ENCODE results near the gene MEGF10. TPM values are rescaled to one million over a fixed set of nuclear protein-coding genes. Genes with fewer than 3 reads are reported as not detected.

MEGF10 gene
- total and polyA plus RNA-seq, 10 of the 15 experiments (the other 5 are each of a cell fraction or from before 2014, with no cell fraction given), result 0.03 to 0.21 (median 0.05) TPM; not detected in 5

DNA sequence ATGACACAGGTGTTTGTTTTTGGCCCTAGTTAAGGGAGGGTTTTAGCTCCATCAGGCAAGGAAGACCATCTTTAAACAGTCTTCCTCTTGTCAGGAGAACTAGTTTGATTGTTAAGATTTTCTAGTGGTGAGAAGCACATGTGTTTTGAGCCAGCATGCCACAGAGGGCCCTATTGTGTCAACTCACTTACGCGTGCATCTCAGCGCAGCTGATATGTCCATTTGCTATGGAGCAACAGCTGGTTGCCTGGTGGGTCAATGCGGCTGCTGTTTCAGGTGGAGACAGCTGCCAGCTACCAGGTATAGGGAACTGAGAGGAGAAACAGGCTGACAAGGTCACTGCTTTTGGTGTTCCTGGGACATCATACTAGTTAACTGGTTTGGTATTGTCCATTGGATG lies 126.3 kb downstream of the MEGF10 start:
- POLR2A ChIA-PET, result no interaction called here

More for the DNA sequence above, 126.3 kb downstream of the MEGF10 start:
- 99% methylated on average over 4 of the region's 4 CpGs for WGBS (ENCODE audit: insufficient coverage, insufficient replicate concordance, low lambda C conversion rate, missing lambda C conversion rate)
- Histone ChIP-seq H3K4me1 (ENCODE audit: control insufficient read depth, insufficient read depth, low read length) (no peaks in the 10 kb centered on the region), H3K9ac (ENCODE audit: control insufficient read depth, insufficient read depth, low read length) (no peak overlapping the region), H3K4me3 (no peak overlapping the region), H3K27me3 (replicated peaks in 1 of 2; ENCODE audit: control insufficient read depth in 2 of 2, insufficient read depth in 2 of 2, low read length in 1 of 2) (no peaks in the 10 kb centered on the region), H3K4me2 (ENCODE audit: control insufficient read depth, insufficient read depth) (no peak overlapping the region), H3K9me3 (replicated peaks; ENCODE audit: control insufficient read depth, insufficient read depth, low read length) (no peaks in the 10 kb centered on the region), H3K79me2 (ENCODE audit: control insufficient read depth, insufficient read depth, low read length) (no peaks in the 10 kb centered on the region), H3K36me3 (ENCODE audit: control insufficient read depth in 2 of 2, insufficient read depth in 2 of 2, low read length in 1 of 2) (no peaks in the 10 kb centered on the region), H2AFZ (ENCODE audit: control insufficient read depth, low read depth, low read length) (no peak overlapping the region), H3K27ac (ENCODE audit: control insufficient read depth, insufficient read depth) (no peak overlapping the region), H4K20me1 (ENCODE audit: control insufficient read depth, insufficient read depth) (no peaks in the 10 kb centered on the region)
- DNase-seq (ENCODE audit: low read depth, low spot score), result no peak
- intact Hi-C loops (cut with micrococcal nuclease; ENCODE audit: unreplicated experiment) (no loop called here), in situ Hi-C loops (cut with MboI) (no loop called here)
- CTCF ChIA-PET, result interaction anchor here (0.5 kb wide), 1 partner anchor 205 kb away, joined by 3 read pairs; no protein-coding TSS in a partner anchor
- TF ChIP-seq ZNF687 (IDR thresholded peaks at IDR 0.05), result no peak
- no peak for ATAC-seq
- no TSS peak for BruUV-seq (replicated peaks)
- RAD21 ChIA-PET (ENCODE audit: unreplicated experiment), result no interaction called here
- no peak for FAIRE-seq
- SMC1A ChIA-PET (ENCODE audit: uncharacterized antibody, unreplicated experiment), result no interaction called here
